BLaER1 treated with 17β-estradiol and CSF1 and Interleukin-3, amounts not matched to agents 10 nM and 100 nM (cell line): ENCODE data around the gene IGFL2.

ENCODE experiments used
- H3K27ac ChIP-seq, 11 experiments: shearing (Covaris generic); formaldehyde crosslinking; 2 replicates each; pipeline ENCODE4 v1.8.1; 2022
- H3K27me3 ChIP-seq, 11 experiments: shearing (Covaris generic); formaldehyde crosslinking; 2 replicates each; pipeline ENCODE4 v1.8.1; 2022
- H3K36me3 ChIP-seq, 11 experiments: shearing (Covaris generic); formaldehyde crosslinking; 2 replicates each; pipeline ENCODE4 v1.8.1; 2022
- H3K4me1 ChIP-seq, 10 experiments: shearing (Covaris generic); formaldehyde crosslinking; 2 replicates each; pipeline ENCODE4 v1.8.1; 2022
- H3K4me2 ChIP-seq, 11 experiments: shearing (Covaris generic); formaldehyde crosslinking; 2 replicates each; pipeline ENCODE4 v1.8.1; 2022
- H3K4me3 ChIP-seq, 10 experiments: shearing (Covaris generic); formaldehyde crosslinking; 2 replicates each; pipeline ENCODE4 v1.8.1; 2022
- H3K9ac ChIP-seq, 11 experiments: shearing (Covaris generic); formaldehyde crosslinking; 2 replicates each; pipeline ENCODE4 v1.8.1; 2022
- H3K9me3 ChIP-seq, 11 experiments: shearing (Covaris generic); formaldehyde crosslinking; replicated peaks in 1 of 11; 2 replicates each; pipeline ENCODE4 v1.8.1; 2022
- H4K20me1 ChIP-seq, 11 experiments: shearing (Covaris generic); formaldehyde crosslinking; 2 replicates each; pipeline ENCODE4 v1.8.1; 2022
- Cebpa-rat ChIP-seq, 11 experiments: shearing (Covaris generic); IDR thresholded peaks; 2 replicates each; pipeline ENCODE4 v1.8.1; 2022

IGFL2 gene

GRCh38 chr19:46197314-46198070 is 49.5 kb downstream of the IGFL2 start:
- H3K4me2 ChIP-seq = no peak overlapping the region
- H3K27ac ChIP-seq = no peak overlapping the region
- no peaks in the 10 kb centered on the region for H3K9me3 ChIP-seq
- no peak for TF ChIP-seq Cebpa-rat (IDR thresholded peaks at IDR 0.05)
- no peak overlapping the region for H3K4me3 ChIP-seq
- H3K9ac ChIP-seq = no peak overlapping the region
- peaks cover 0 to 11% (median 0%) of the 10 kb centered on the region in 11 experiments; a peak in 2 of 22 replicates for H4K20me1 ChIP-seq
- H3K36me3 ChIP-seq = no peaks in the 10 kb centered on the region
- peaks cover 0 to 33% (median 0%) of the 10 kb centered on the region in 11 experiments; a peak in 4 of 22 replicates for H3K27me3 ChIP-seq
- H3K4me1 ChIP-seq = peaks cover 0 to 20% (median 13%) of the 10 kb centered on the region in 10 experiments; a peak in 12 of 20 replicates

GRCh38 chr19:46198756-46199155 is 50.7 kb downstream of the IGFL2 start:
- H3K9ac ChIP-seq = no peak overlapping the region
- H3K9me3 ChIP-seq = no peaks in the 10 kb centered on the region
- no peak overlapping the region for H3K27ac ChIP-seq
- no peak overlapping the region for H3K4me2 ChIP-seq
- H3K27me3 ChIP-seq = peaks cover 0 to 36% (median 0%) of the 10 kb centered on the region in 11 experiments; a peak in 5 of 22 replicates
- no peaks in the 10 kb centered on the region for H3K36me3 ChIP-seq
- H3K4me1 ChIP-seq = peaks cover 0 to 8% (median 2%) of the 10 kb centered on the region in 10 experiments; a peak in 10 of 20 replicates
- peaks cover 0 to 11% (median 0%) of the 10 kb centered on the region in 11 experiments; a peak in 2 of 22 replicates for H4K20me1 ChIP-seq
- no peak for TF ChIP-seq Cebpa-rat (IDR thresholded peaks at IDR 0.05)
- no peak overlapping the region for H3K4me3 ChIP-seq

GRCh38 chr19:46201454-46202310 is 53.6 kb downstream of the IGFL2 start:
- H4K20me1 ChIP-seq = peaks cover 0 to 11% (median 0%) of the 10 kb centered on the region in 11 experiments; a peak in 2 of 22 replicates
- no peak overlapping the region for H3K4me3 ChIP-seq
- no peaks in the 10 kb centered on the region for H3K4me1 ChIP-seq
- peaks cover 0 to 27% (median 0%) of the 10 kb centered on the region in 11 experiments; a peak in 5 of 22 replicates for H3K27me3 ChIP-seq
- no peaks in the 10 kb centered on the region for H3K36me3 ChIP-seq
- H3K9me3 ChIP-seq = no peaks in the 10 kb centered on the region
- no peak overlapping the region for H3K27ac ChIP-seq
- no peak for TF ChIP-seq Cebpa-rat (IDR thresholded peaks at IDR 0.05)
- H3K4me2 ChIP-seq = no peak overlapping the region
- no peak overlapping the region for H3K9ac ChIP-seq

GRCh38 chr19:46202426-46202825 is 54.4 kb downstream of the IGFL2 start:
- H3K4me1 ChIP-seq = no peaks in the 10 kb centered on the region
- H4K20me1 ChIP-seq = peaks cover 0 to 11% (median 0%) of the 10 kb centered on the region in 11 experiments; a peak in 1 of 22 replicates
- no peak overlapping the region for H3K4me2 ChIP-seq
- H3K9ac ChIP-seq = no peak overlapping the region
- peaks cover 0 to 20% (median 0%) of the 10 kb centered on the region in 11 experiments; a peak in 4 of 22 replicates for H3K27me3 ChIP-seq
- H3K36me3 ChIP-seq = no peaks in the 10 kb centered on the region
- no peak overlapping the region for H3K4me3 ChIP-seq
- H3K27ac ChIP-seq = no peak overlapping the region
- H3K9me3 ChIP-seq = no peaks in the 10 kb centered on the region
- no peak for TF ChIP-seq Cebpa-rat (IDR thresholded peaks at IDR 0.05)

- H3K4me2 ChIP-seq = no peak overlapping the region
- peaks cover 0 to 18% (median 0%) of the 10 kb centered on the region in 11 experiments; a peak in 3 of 22 replicates for H3K27me3 ChIP-seq
- H3K9me3 ChIP-seq = no peaks in the 10 kb centered on the region
- H4K20me1 ChIP-seq = peaks cover 0 to 11% (median 0%) of the 10 kb centered on the region in 11 experiments; a peak in 1 of 22 replicates
- no peak overlapping the region for H3K27ac ChIP-seq
- no peaks in the 10 kb centered on the region for H3K4me1 ChIP-seq
- H3K9ac ChIP-seq = no peak overlapping the region
- H3K36me3 ChIP-seq = no peaks in the 10 kb centered on the region
- H3K4me3 ChIP-seq = no peak overlapping the region
- TF ChIP-seq Cebpa-rat (IDR thresholded peaks at IDR 0.05) = no peak
Observed at GRCh38 chr19:46202872-46203860, 55.1 kb downstream of the IGFL2 start.

GRCh38 chr19:46204008-46204407 is 56.0 kb downstream of the IGFL2 start:
- TF ChIP-seq Cebpa-rat (IDR thresholded peaks at IDR 0.05) = no peak
- Histone ChIP-seq H3K27me3 (peaks cover 0 to 17% (median 0%) of the 10 kb centered on the region in 11 experiments; a peak in 3 of 22 replicates), H3K9me3 (no peaks in the 10 kb centered on the region), H3K36me3 (no peaks in the 10 kb centered on the region), H3K27ac (no peak overlapping the region), H3K4me2 (no peak overlapping the region), H3K9ac (no peak overlapping the region), H4K20me1 (peaks cover 0 to 14% (median 0%) of the 10 kb centered on the region in 11 experiments; a peak in 1 of 22 replicates), H3K4me3 (no peak overlapping the region), H3K4me1 (peaks cover 0 to under 1% (median 0%) of the 10 kb centered on the region in 10 experiments; a peak in 2 of 20 replicates)

- H3K9ac ChIP-seq = no peak overlapping the region
- no peak for TF ChIP-seq Cebpa-rat (IDR thresholded peaks at IDR 0.05)
- H3K27ac ChIP-seq = no peak overlapping the region
- peaks cover 0 to 12% (median 0%) of the 10 kb centered on the region in 11 experiments; a peak in 1 of 22 replicates for H4K20me1 ChIP-seq
- H3K4me1 ChIP-seq = peaks cover 0 to 14% (median 11%) of the 10 kb centered on the region in 10 experiments; a peak in 13 of 20 replicates
- no peaks in the 10 kb centered on the region for H3K36me3 ChIP-seq
- peaks cover 0 to 16% (median 0%) of the 10 kb centered on the region in 11 experiments; a peak in 4 of 22 replicates for H3K27me3 ChIP-seq
- no peaks in the 10 kb centered on the region for H3K9me3 ChIP-seq
- H3K4me2 ChIP-seq = no peak overlapping the region
- no peak overlapping the region for H3K4me3 ChIP-seq
Observed at GRCh38 chr19:46205183-46205984, 57.3 kb downstream of the IGFL2 start.
